Activated CD8-positive, alpha-beta memory T cell treated with anti-CD3 and anti-CD28 coated beads, Interleukin-2, amount 10 ng/mL, durations not matched to agents 7 days and 5 days (primary cell): ENCODE data around the gene SGPP1. TPM values are rescaled to one million over a fixed set of nuclear protein-coding genes. Genes with fewer than 3 reads are reported as not detected.

ENCODE experiments used
- ATAC-seq: fragments of 150-1000 bp; cut with Tn5 transposase; one replicate; pipeline ENCODE4 v1.10.0; 2021; ENCODE audit warnings: moderate library complexity
- CTCF ChIA-PET: fragments of 350-600 bp; sonication (Branson Sonifier 250); formaldehyde crosslinking; loops from one replicate; lab custom pipeline; 2021; ENCODE audit warnings: antibody characterized with exemption; lab: Charles Lee
- DNase-seq: peaks from one replicate; pipeline ENCODE4 v3.0.0-alpha.2; 2020
- H3K27ac Mint-ChIP-seq: one replicate; pipeline ENCODE4 v1.8.0; 2021; ENCODE audit warnings: mild to moderate bottlenecking, mixed read lengths
- H3K27me3 Mint-ChIP-seq: one replicate; pipeline ENCODE4 v1.8.0; 2021; ENCODE audit warnings: mixed read lengths
- H3K36me3 Mint-ChIP-seq: one replicate; pipeline ENCODE4 v1.8.0; 2021; ENCODE audit warnings: mild to moderate bottlenecking, mixed read lengths
- H3K4me1 Mint-ChIP-seq: one replicate; pipeline ENCODE4 v1.8.0; 2021; ENCODE audit warnings: mixed read lengths
- H3K4me3 Mint-ChIP-seq: one replicate; pipeline ENCODE4 v1.8.0; 2021; ENCODE audit warnings: mild to moderate bottlenecking, moderate library complexity, mixed read lengths
- H3K9me3 Mint-ChIP-seq: one replicate; pipeline ENCODE4 v1.8.0; 2022; ENCODE audit warnings: low read depth, mixed read lengths
- total RNA-seq, 2 experiments: library from RNA; stranded (reverse); gene quantifications; one replicate each; pipeline ENCODE4 v1.2.3, GENCODE V29; 2021

Gene SGPP1
- total RNA-seq, 2 experiments from 2014 or later: 16.5 to 17.4 TPM

- peaks cover 20% of the 10 kb centered on the region for H3K36me3 Mint-ChIP-seq
- H3K27ac Mint-ChIP-seq: no peak overlapping the region
- DNase-seq (no peak), ATAC-seq (no peak)
- H3K4me3 Mint-ChIP-seq: no peak overlapping the region
- H3K4me1 Mint-ChIP-seq: no peaks in the 10 kb centered on the region
- H3K27me3 Mint-ChIP-seq: no peaks in the 10 kb centered on the region
- no peaks in the 10 kb centered on the region for H3K9me3 Mint-ChIP-seq
- CTCF ChIA-PET: no interaction called here
Measured at GRCh38 chr14:63682727-63683593, 44.9 kb downstream of the SGPP1 start.

GRCh38 chr14:63678536-63678935 lies 49.3 kb downstream of the SGPP1 start:
- no peak for DNase-seq
- H3K4me1 Mint-ChIP-seq: no peaks in the 10 kb centered on the region
- no peak overlapping the region for H3K27ac Mint-ChIP-seq
- H3K9me3 Mint-ChIP-seq: no peaks in the 10 kb centered on the region
- CTCF ChIA-PET: no interaction called here
- H3K36me3 Mint-ChIP-seq: peaks cover 17% of the 10 kb centered on the region
- no peak overlapping the region for H3K4me3 Mint-ChIP-seq
- ATAC-seq: no peak
- no peaks in the 10 kb centered on the region for H3K27me3 Mint-ChIP-seq

DNA sequence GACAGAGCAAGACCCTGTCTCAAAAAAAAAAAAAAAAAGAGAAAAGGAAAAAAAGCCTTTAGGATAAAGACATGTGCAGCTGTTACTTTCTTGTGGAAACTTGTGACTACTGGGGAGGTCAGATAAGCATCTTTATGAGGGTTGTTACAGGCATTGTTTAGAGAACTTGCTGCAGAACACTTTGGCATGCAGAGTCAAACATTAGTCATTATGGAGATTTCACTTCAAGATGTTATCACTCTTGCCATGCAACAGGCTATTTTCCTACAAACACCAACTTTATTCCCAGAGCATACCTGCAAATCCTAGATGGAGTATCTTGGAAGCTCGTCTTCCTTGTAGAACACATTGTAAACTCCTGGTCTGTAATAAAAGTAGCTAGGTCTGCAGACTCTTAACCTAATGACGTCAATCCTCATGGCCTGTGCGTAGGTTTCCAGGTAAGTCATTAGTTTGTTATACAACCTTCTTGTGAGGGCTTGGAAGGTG lies 49.9 kb downstream of the SGPP1 start:
- H3K27ac Mint-ChIP-seq: no peak overlapping the region
- no peaks in the 10 kb centered on the region for H3K9me3 Mint-ChIP-seq
- no peak for DNase-seq
- H3K4me3 Mint-ChIP-seq: no peak overlapping the region
- H3K4me1 Mint-ChIP-seq: no peaks in the 10 kb centered on the region
- CTCF ChIA-PET: no interaction called here
- H3K27me3 Mint-ChIP-seq: no peaks in the 10 kb centered on the region
- H3K36me3 Mint-ChIP-seq: peaks cover 15% of the 10 kb centered on the region
- no peak for ATAC-seq

- H3K9me3 Mint-ChIP-seq: no peaks in the 10 kb centered on the region
- no peaks in the 10 kb centered on the region for H3K27me3 Mint-ChIP-seq
- H3K36me3 Mint-ChIP-seq: peaks cover 12% of the 10 kb centered on the region
- no peak for DNase-seq
- no peaks in the 10 kb centered on the region for H3K4me1 Mint-ChIP-seq
- no peak overlapping the region for H3K4me3 Mint-ChIP-seq
- no peak for ATAC-seq
- CTCF ChIA-PET: interaction anchor here (0.7 kb wide), 1 partner anchor 78 kb away, joined by 4 read pairs; no protein-coding TSS in a partner anchor
- no peak overlapping the region for H3K27ac Mint-ChIP-seq
Measured at GRCh38 chr14:63676615-63677014, 51.2 kb downstream of the SGPP1 start.

- CTCF ChIA-PET: no interaction called here
- Mint-ChIP-seq H3K27me3 (no peaks in the 10 kb centered on the region), H3K9me3 (no peaks in the 10 kb centered on the region), H3K4me1 (no peaks in the 10 kb centered on the region), H3K36me3 (peaks cover 2% of the 10 kb centered on the region), H3K27ac (no peak overlapping the region), H3K4me3 (no peak overlapping the region)
- DNase-seq: no peak
- ATAC-seq: no peak
Measured at GRCh38 chr14:63673886-63674497, 53.9 kb downstream of the SGPP1 start.

DNA sequence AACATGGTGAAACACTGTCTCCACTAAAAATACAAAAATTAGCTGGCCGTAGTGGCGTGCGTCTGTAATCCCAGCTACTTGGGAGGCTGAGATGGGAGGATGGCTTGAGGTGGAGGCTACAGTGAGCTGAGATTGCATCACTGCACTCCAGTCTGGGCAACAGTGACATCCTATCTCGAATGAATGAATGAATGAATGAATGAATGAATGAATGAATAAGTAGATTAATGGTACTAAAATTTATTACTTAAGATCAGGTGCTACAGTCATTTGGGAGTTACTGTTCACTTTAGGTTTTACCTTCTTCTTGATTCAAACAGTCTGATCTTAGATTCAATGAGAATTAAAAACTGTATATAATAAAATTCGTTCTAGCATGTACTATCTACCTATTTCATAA lies 54.6 kb downstream of the SGPP1 start:
- Mint-ChIP-seq H3K27me3 (no peaks in the 10 kb centered on the region), H3K9me3 (no peaks in the 10 kb centered on the region), H3K4me1 (no peaks in the 10 kb centered on the region), H3K36me3 (peaks cover 2% of the 10 kb centered on the region), H3K27ac (no peak overlapping the region), H3K4me3 (no peak overlapping the region)
- no peak for ATAC-seq
- CTCF ChIA-PET: no interaction called here
- DNase-seq: no peak

DNA sequence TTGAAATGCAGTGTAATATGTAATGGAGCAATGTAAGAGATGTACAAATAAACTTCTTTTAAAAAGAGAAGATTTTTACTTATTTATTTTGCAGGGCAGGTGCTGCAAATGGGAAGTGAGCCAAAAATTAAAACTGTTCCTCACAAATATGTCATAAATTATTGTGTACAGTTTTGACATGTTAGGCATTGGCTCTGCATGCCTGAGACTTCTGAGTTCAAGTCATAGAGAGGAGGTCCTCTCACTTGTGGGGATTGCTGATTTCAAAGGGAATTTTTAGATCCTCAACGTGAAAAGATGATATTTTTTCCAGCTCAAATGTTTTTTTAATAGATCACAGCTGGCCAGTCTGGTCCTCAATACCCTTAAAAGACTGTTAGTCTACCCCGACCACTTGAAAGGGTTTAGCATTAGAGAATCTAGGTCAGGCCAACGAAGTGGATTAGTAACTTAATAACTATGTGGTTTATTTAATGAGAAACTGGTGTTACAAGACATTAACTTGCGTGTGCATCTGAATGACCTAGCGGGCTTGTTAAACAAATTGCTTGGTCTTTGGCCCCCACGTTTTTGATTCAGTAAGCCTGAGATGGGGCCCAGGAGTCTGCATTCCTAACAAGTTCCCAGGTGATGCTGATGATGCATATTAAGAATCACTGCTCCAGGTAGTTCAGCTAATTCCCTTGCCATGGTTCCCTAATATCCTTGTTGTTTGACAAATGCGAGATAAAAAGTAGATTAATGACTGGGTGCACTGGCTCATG lies 55.3 kb downstream of the SGPP1 start:
- no peak overlapping the region for H3K4me3 Mint-ChIP-seq
- ATAC-seq (no peak), DNase-seq (no peak)
- no peaks in the 10 kb centered on the region for H3K27me3 Mint-ChIP-seq
- no peaks in the 10 kb centered on the region for H3K9me3 Mint-ChIP-seq
- no peaks in the 10 kb centered on the region for H3K4me1 Mint-ChIP-seq
- H3K36me3 Mint-ChIP-seq: peaks cover 2% of the 10 kb centered on the region
- no peak overlapping the region for H3K27ac Mint-ChIP-seq
- CTCF ChIA-PET: no interaction called here

- Mint-ChIP-seq H3K4me3 (no peak overlapping the region), H3K4me1 (no peaks in the 10 kb centered on the region), H3K27ac (no peak overlapping the region), H3K9me3 (no peaks in the 10 kb centered on the region), H3K36me3 (peaks cover 2% of the 10 kb centered on the region), H3K27me3 (no peaks in the 10 kb centered on the region)
- CTCF ChIA-PET: no interaction called here
- ATAC-seq: no peak
- DNase-seq: no peak
Measured at GRCh38 chr14:63671987-63672386, 55.9 kb downstream of the SGPP1 start.

DNA sequence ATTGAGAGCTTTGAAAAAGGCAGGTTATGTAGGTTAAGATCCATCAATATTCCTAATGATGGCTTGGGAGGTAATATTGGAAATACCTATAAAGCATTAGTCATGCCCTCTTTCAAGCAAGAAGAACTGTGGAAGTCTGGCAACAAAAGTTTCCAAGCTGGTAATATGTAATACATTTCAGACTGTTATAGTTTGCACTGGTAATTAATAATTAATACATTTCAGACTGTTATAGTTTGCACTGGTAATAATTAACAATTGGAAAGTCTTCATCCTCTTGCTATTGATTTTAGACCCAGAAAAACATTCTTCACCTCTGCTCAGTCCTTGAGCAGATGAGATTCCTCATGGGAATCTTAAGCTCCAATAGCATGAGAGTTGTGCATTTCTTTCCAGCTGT lies 57.2 kb downstream of the SGPP1 start:
- Mint-ChIP-seq H3K4me3 (no peak overlapping the region), H3K27me3 (no peaks in the 10 kb centered on the region), H3K27ac (no peak overlapping the region), H3K9me3 (no peaks in the 10 kb centered on the region), H3K36me3 (no peaks in the 10 kb centered on the region), H3K4me1 (no peaks in the 10 kb centered on the region)
- CTCF ChIA-PET: no interaction called here
- DNase-seq: no peak
- no peak for ATAC-seq

- Mint-ChIP-seq H3K36me3 (no peaks in the 10 kb centered on the region), H3K4me3 (no peak overlapping the region), H3K4me1 (no peaks in the 10 kb centered on the region), H3K27me3 (no peaks in the 10 kb centered on the region), H3K9me3 (no peaks in the 10 kb centered on the region), H3K27ac (no peak overlapping the region)
- CTCF ChIA-PET: interaction anchor here (0.6 kb wide), 1 partner anchor 25 kb away, joined by 4 read pairs; no protein-coding TSS in a partner anchor
- ATAC-seq (no peak), DNase-seq (no peak)
Measured at GRCh38 chr14:63666335-63666734, 61.5 kb downstream of the SGPP1 start.

GRCh38 chr14:63663428-63664341 lies 64.2 kb downstream of the SGPP1 start:
- Mint-ChIP-seq H3K9me3 (no peaks in the 10 kb centered on the region), H3K27ac (no peak overlapping the region)
- no peak for ATAC-seq

GRCh38 chr14:63662776-63663175 lies 65.1 kb downstream of the SGPP1 start:
- Mint-ChIP-seq H3K4me3 (no peak overlapping the region), H3K4me1 (no peaks in the 10 kb centered on the region), H3K36me3 (peaks cover 2% of the 10 kb centered on the region), H3K9me3 (no peaks in the 10 kb centered on the region), H3K27ac (no peak overlapping the region), H3K27me3 (no peaks in the 10 kb centered on the region)
- ATAC-seq (no peak), DNase-seq (no peak)
- CTCF ChIA-PET: interaction anchor here (0.6 kb wide), 1 partner anchor 8 kb away, joined by 4 read pairs; no protein-coding TSS in a partner anchor

More at GRCh38 chr14:63663428-63664341, 64.2 kb downstream of the SGPP1 start:
- Mint-ChIP-seq H3K4me1 (no peaks in the 10 kb centered on the region), H3K27me3 (no peaks in the 10 kb centered on the region), H3K4me3 (no peak overlapping the region), H3K36me3 (peaks cover 2% of the 10 kb centered on the region)
- DNase-seq: no peak
- CTCF ChIA-PET: no interaction called here
